HepG2 (cell line): Measurements from ENCODE around the gene MAP3K9. TPM values are rescaled to one million over a fixed set of nuclear protein-coding genes. Genes with fewer than 3 reads are reported as not detected.

Experiments
- ATAC-seq: fragments of 200-7000 bp; cut with Tn5 transposase; 3 replicates; pipeline ENCODE4 v1.9.1; 2020; ENCODE audit warnings: mild to moderate bottlenecking, moderate library complexity
- BruUV-seq: library from RNA; stranded (reverse); fragments of 400-500 nt; replicated peaks from 2 replicates; lab custom pipeline; 2021; lab: Mats Ljungman, UMichigan
- CTCF ChIA-PET: fragments of 300-600 bp; formaldehyde crosslinking; extraction: SDS; loops from one replicate; lab custom pipeline; 2021; ENCODE audit warnings: low total read pairs, inconsistent platforms, low intra/inter-chr PET ratio; lab: Yijun Ruan, JAX
- POLR2A ChIA-PET: fragments of 350-600 bp; sonication (Branson Sonifier 250); formaldehyde crosslinking; loops from one replicate; lab custom pipeline; 2020; ENCODE audit warnings: antibody characterized with exemption, inconsistent platforms; lab: Yijun Ruan, JAX
- DNase-seq: peaks from one replicate; pipeline ENCODE4 v3.0.0-alpha.2; 2015; ENCODE audit warnings: low spot score
- FAIRE-seq: peaks from 3 replicates; lab custom pipeline; 2011; peaks lifted over from hg19 to GRCh38; lab: Jason Lieb, UNC
- H2AFZ ChIP-seq: one replicate; pipeline ENCODE4 v1.6.1; 2011; ENCODE audit warnings: low read length, inconsistent platforms
- H3K27ac ChIP-seq: fragments of 300-600 bp; 3 replicates; pipeline ENCODE4 v1.8.0; 2011; ENCODE audit warnings: mixed run types, mild to moderate bottlenecking, mixed read lengths, low read length, inconsistent platforms; ENCODE audit not compliant: insufficient read depth; ENCODE audit errors: extremely low read length
- H3K27me3 ChIP-seq, 2 experiments: fragments of 200-600 bp in 1 of 2; 2 replicates in 1 of 2; 3 replicates in 1 of 2; pipeline versions ENCODE4 v1.6.0 to v1.8.0; 2011; ENCODE audit warnings: low read length in 2 of 2, mild to moderate bottlenecking in 2 of 2, moderate library complexity in 2 of 2, inconsistent platforms in 1 of 2; ENCODE audit not compliant: insufficient read depth in 2 of 2, control insufficient read depth in 1 of 2
- H3K36me3 ChIP-seq, 2 experiments: fragments of 200-600 bp in 1 of 2; replicated peaks in 1 of 2; 2 replicates in 1 of 2; 3 replicates in 1 of 2; pipeline versions ENCODE4 v1.5.1 to v1.8.0; 2011; ENCODE audit warnings: low read length in 2 of 2, inconsistent platforms in 1 of 2; ENCODE audit not compliant: insufficient read depth in 2 of 2, control insufficient read depth in 1 of 2
- H3K4me1 ChIP-seq: 2 replicates; pipeline ENCODE4 v1.5.1; 2012; ENCODE audit warnings: low read length, inconsistent platforms; ENCODE audit not compliant: insufficient read depth
- H3K4me2 ChIP-seq: 2 replicates; pipeline ENCODE4 v1.6.0; 2011; ENCODE audit warnings: low read depth, low read length, inconsistent platforms
- H3K4me3 ChIP-seq, 3 experiments: fragments of 200-600 bp in 1 of 3; sonication (generic), shearing (Covaris generic) in 1 of 3; replicated peaks in 1 of 3; 2 replicates each; pipeline ENCODE4 v1.5.1; 2011 to 2016; ENCODE audit warnings: low read length in 3 of 3, inconsistent platforms in 2 of 3, low read depth in 2 of 3, mild to moderate bottlenecking in 2 of 3, control low read depth in 1 of 3, mixed read lengths in 1 of 3; ENCODE audit not compliant: insufficient read depth in 1 of 3
- H3K79me2 ChIP-seq: one replicate; pipeline ENCODE4 v1.6.1; 2011; ENCODE audit warnings: low read length, inconsistent platforms; ENCODE audit not compliant: insufficient read depth
- H3K9ac ChIP-seq: 2 replicates; pipeline ENCODE4 v1.6.0; 2011; ENCODE audit warnings: mild to moderate bottlenecking, low read depth, low read length, inconsistent platforms; ENCODE audit not compliant: insufficient read depth
- H3K9me3 ChIP-seq: 2 replicates; pipeline ENCODE4 v1.5.1; 2012; ENCODE audit warnings: mild to moderate bottlenecking, low read length
- H4K20me1 ChIP-seq: 2 replicates; pipeline ENCODE4 v1.6.0; 2011; ENCODE audit warnings: inconsistent platforms, mild to moderate bottlenecking, low read length, moderate library complexity; ENCODE audit not compliant: insufficient read depth
- AGO1 ChIP-seq: fragments of 200-400 bp; formaldehyde crosslinking; IDR thresholded peaks from 2 replicates; pipeline ENCODE4 v1.6.1; 2017; ENCODE audit warnings: mild to moderate bottlenecking, low read depth, low read length, moderate library complexity; ENCODE audit not compliant: poor library complexity, severe bottlenecking
- CTCF ChIP-seq: sonication (generic); formaldehyde crosslinking; IDR thresholded peaks from 2 replicates; pipeline ENCODE4 v1.5.0; 2020; ENCODE audit warnings: mild to moderate bottlenecking, missing genetic modification reagents, moderate library complexity
- GLMP ChIP-seq: sonication (generic); formaldehyde crosslinking; IDR thresholded peaks from 2 replicates; pipeline ENCODE4 v1.9.0; 2021; ENCODE audit warnings: missing genetic modification reagents, mild to moderate bottlenecking, borderline replicate concordance
- KLF16 ChIP-seq, 2 experiments: sonication (generic) in 1 of 2; formaldehyde crosslinking in 1 of 2; IDR thresholded peaks; 2 replicates each; pipeline versions ENCODE4 v1.6.1 to v1.8.0; 2016 to 2023; ENCODE audit warnings: missing genetic modification reagents in 2 of 2, missing compliant biosample characterization in 1 of 2
- NFE2L2 ChIP-seq: fragments of 150-350 bp; IDR thresholded peaks from 2 replicates; pipeline ENCODE4 v1.6.1; 2014; ENCODE audit warnings: low read length
- PAXIP1 ChIP-seq: sonication (generic); formaldehyde crosslinking; conservative IDR thresholded peaks from 2 replicates; pipeline ENCODE4 v1.4.0; 2020; ENCODE audit warnings: mild to moderate bottlenecking, missing genetic modification reagents, moderate library complexity
- PHF5A ChIP-seq: IDR thresholded peaks from one replicate; pipeline ENCODE4 v1.6.1; 2018; ENCODE audit warnings: low read depth, missing genetic modification reagents; ENCODE audit not compliant: unreplicated experiment
- SMYD3 ChIP-seq: sonication (generic); formaldehyde crosslinking; IDR thresholded peaks from 2 replicates; pipeline ENCODE4 v1.8.1; 2023; ENCODE audit warnings: mild to moderate bottlenecking, missing genetic modification reagents
- STAG1 ChIP-seq: sonication (generic); formaldehyde crosslinking; IDR thresholded peaks from 2 replicates; pipeline ENCODE4 v1.4.0; 2020; ENCODE audit warnings: missing genetic modification reagents
- WGBS: methylation state at CpG from one replicate; pipeline ENCODE4 v1.1.6; 2017; ENCODE audit warnings: low lambda C conversion rate; 5-methylcytosine and 5-hydroxymethylcytosine counted together
- in situ Hi-C: cut with HindIII; loops from 2 replicates; pipeline ENCODE4 v1.10.0; 2017; ENCODE audit warnings: low pct_unique_long_range_greater_than_20kb; ENCODE audit not compliant: extremely low pct_ligation_motif_present
- intact Hi-C: fragments of 100-400 bp; cut with micrococcal nuclease; formaldehyde crosslinking; loops from one replicate; pipeline ENCODE4 v1.10.0; 2022; ENCODE audit not compliant: unreplicated experiment
- polyA plus RNA-seq, 8 experiments: library from polyadenylated mRNA; depleted of rRNA in 3 of 8; stranded (reverse) in 7 of 8; unstranded in 1 of 8; fragments of >200 nt; fragmentation: Illumina TruSeq in 4 of 8; extraction: Trizol in 4 of 8; gene quantifications; 2 replicates each; pipeline versions ENCODE4 v1.2.1 to v1.2.3, GENCODE V29; 2011 to 2016; ENCODE audit warnings: low read depth in 4 of 8, missing spikeins in 1 of 8, mixed read lengths in 1 of 8; ENCODE audit not compliant: insufficient read depth in 1 of 8
- total RNA-seq, 5 experiments: library from RNA; depleted of rRNA; stranded (reverse); fragments of >200 nt; fragmentation: Illumina TruSeq; extraction: Trizol; gene quantifications; 2 replicates each; pipeline ENCODE4 v1.2.3, GENCODE V29; 2016; ENCODE audit warnings: low read depth in 1 of 5

The MAP3K9 gene
- total and polyA plus RNA-seq, 2 of the 13 experiments (the other 11 are each of a cell fraction or from before 2014, with no cell fraction given), result 4.3 to 4.5 TPM

- TF ChIP-seq KLF16 (CRISPR knock-in tag; IDR thresholded peaks at IDR 0.05) (no peak), AGO1 (no peak), STAG1 (CRISPR knock-in tag) (peak; percentile 36), CTCF (peak; percentile 38), SMYD3 (CRISPR knock-in tag) (no peak)
- DNase-seq, result peak; percentile 10
- H3K36me3 ChIP-seq, result no peaks in the 10 kb centered on the region
- H3K9ac ChIP-seq, result no peak overlapping the region
- in situ Hi-C loops, result no loop called here
- POLR2A ChIA-PET, result no interaction called here
- H3K4me2 ChIP-seq, result no peak overlapping the region
- whole genome bisulfite sequencing, result 30% methylated on average over 5 of the region's 5 CpGs
- CTCF ChIA-PET, result interaction anchor here (1.1 kb wide), 1 partner anchor 41 kb away, joined by 3 read pairs; no protein-coding TSS in a partner anchor
- no peak overlapping the region for H3K27ac ChIP-seq
- no peaks in the 10 kb centered on the region; a peak in 1 of 5 replicates for H3K27me3 ChIP-seq
- no peaks in the 10 kb centered on the region for H3K4me1 ChIP-seq
- intact Hi-C loops, result no loop called here
- H4K20me1 ChIP-seq, result no peaks in the 10 kb centered on the region
- no peak for FAIRE-seq
- H3K79me2 ChIP-seq, result no peaks in the 10 kb centered on the region
- BruUV-seq, result no TSS peak
- no peak overlapping the region for H3K4me3 ChIP-seq
- H2AFZ ChIP-seq, result no peak overlapping the region
- no peaks in the 10 kb centered on the region for H3K9me3 ChIP-seq
- peak; percentile 77 for ATAC-seq
Measured at GRCh38 chr14:70858641-70859040, 49.3 kb upstream of the MAP3K9 start.

- Histone ChIP-seq H4K20me1 (no peaks in the 10 kb centered on the region), H3K79me2 (no peaks in the 10 kb centered on the region), H3K9ac (no peak overlapping the region), H3K27ac (no peak overlapping the region), H3K4me1 (no peaks in the 10 kb centered on the region), H3K4me3 (no peak overlapping the region), H3K27me3 (no peaks in the 10 kb centered on the region; a peak in 1 of 5 replicates), H3K36me3 (no peaks in the 10 kb centered on the region), H3K9me3 (no peaks in the 10 kb centered on the region), H2AFZ (no peak overlapping the region), H3K4me2 (no peak overlapping the region)
- FAIRE-seq, result no peak
- POLR2A ChIA-PET, result no interaction called here
- intact Hi-C loops (no loop called here), in situ Hi-C loops (no loop called here)
- no TSS peak for BruUV-seq
- CTCF ChIA-PET, result no interaction called here
- 57% methylated on average over 2 of the region's 2 CpGs for WGBS
- DNase-seq, result no peak
- no peak for ATAC-seq
- TF ChIP-seq NFE2L2 (no peak), PAXIP1 (CRISPR knock-in tag) (no peak), CTCF (no peak), PHF5A (CRISPR knock-in tag) (no peak), GLMP (CRISPR knock-in tag) (no peak), AGO1 (no peak)
Measured at GRCh38 chr14:70857496-70857890, 48.2 kb upstream of the MAP3K9 start.
